K562 (cell line): Measurements from ENCODE around the gene HPS1. TPM values are rescaled to one million over a fixed set of nuclear protein-coding genes. Genes with fewer than 3 reads are reported as not detected.

Experiments used
- ATAC-seq: fragments of 200-7000 bp; cut with Tn5 transposase; 3 replicates; pipeline ENCODE4 v1.9.1; 2020; ENCODE audit warnings: moderate library complexity
- BruUV-seq: library from RNA; stranded (reverse); fragments of 400-500 nt; replicated peaks from 2 replicates; lab custom pipeline; 2021; lab: Mats Ljungman, UMichigan
- CTCF ChIA-PET: fragments of 300-600 bp; formaldehyde crosslinking; extraction: SDS; loops from one replicate; lab custom pipeline; 2021; ENCODE audit warnings: low intra/inter-chr PET ratio; lab: Yijun Ruan, JAX
- POLR2A ChIA-PET: fragments of 300-600, 350-650 bp; sonication (Branson Sonifier 250); formaldehyde crosslinking; extraction: SDS; loops from one replicate; lab custom pipeline; 2021; ENCODE audit warnings: antibody characterized with exemption, inconsistent platforms; lab: Yijun Ruan, JAX
- DNase-seq, 4 experiments: peaks; one replicate each; pipeline versions ENCODE4 v3.0.0 to v3.0.0-alpha.2; 2011 to 2018; ENCODE audit warnings: low spot score in 3 of 4, mixed read lengths in 3 of 4; ENCODE audit errors: extremely low read depth in 1 of 4
- FAIRE-seq: peaks from 2 replicates; lab custom pipeline; 2011; peaks lifted over from hg19 to GRCh38; lab: Jason Lieb, UNC
- H2AFZ ChIP-seq: 2 replicates; pipeline ENCODE4 v1.6.0; 2011; ENCODE audit warnings: low read depth, low read length, control low read depth, inconsistent platforms
- H3K27ac ChIP-seq: fragments of 200-600 bp; 3 replicates; pipeline ENCODE4 v1.8.0; 2011; ENCODE audit warnings: low read depth, mild to moderate bottlenecking, control low read depth, inconsistent platforms, low read length, moderate library complexity, mixed read lengths; ENCODE audit errors: extremely low read depth
- H3K27me3 ChIP-seq, 2 experiments: fragments of 300-600 bp in 1 of 2; 2 replicates in 1 of 2; 3 replicates in 1 of 2; pipeline versions ENCODE4 v1.6.0 to v1.8.0; 2011; ENCODE audit warnings: inconsistent platforms in 2 of 2, low read length in 2 of 2, mild to moderate bottlenecking in 1 of 2, mixed read lengths in 1 of 2, moderate library complexity in 1 of 2; ENCODE audit not compliant: control insufficient read depth in 2 of 2, insufficient read depth in 2 of 2
- H3K36me3 ChIP-seq: fragments of 300-600 bp; 3 replicates; pipeline ENCODE4 v1.8.0; 2011; ENCODE audit warnings: mild to moderate bottlenecking, low read length, inconsistent platforms; ENCODE audit not compliant: control insufficient read depth, insufficient read depth
- H3K4me1 ChIP-seq, 2 experiments: fragments of 200-600 bp in 1 of 2; replicated peaks in 1 of 2; 2 replicates in 1 of 2; 3 replicates in 1 of 2; pipeline versions ENCODE4 v1.5.1 to v1.8.0; 2011; ENCODE audit warnings: inconsistent platforms in 2 of 2, low read length in 2 of 2, mild to moderate bottlenecking in 1 of 2, mixed read lengths in 1 of 2, moderate library complexity in 1 of 2; ENCODE audit not compliant: control insufficient read depth in 2 of 2, insufficient read depth in 2 of 2
- H3K4me2 ChIP-seq: 2 replicates; pipeline ENCODE4 v1.6.1; 2011; ENCODE audit warnings: low read length, control low read depth, inconsistent platforms, mixed read lengths; ENCODE audit not compliant: insufficient read depth
- H3K4me3 ChIP-seq: fragments of 200-600 bp; sonication (generic), shearing (Covaris generic); 2 replicates; pipeline ENCODE4 v1.5.1; 2016; ENCODE audit warnings: control low read depth, inconsistent platforms
- H3K79me2 ChIP-seq: fragments of 200-600 bp; 3 replicates; pipeline ENCODE4 v1.8.0; 2011; ENCODE audit warnings: low read length, inconsistent platforms; ENCODE audit not compliant: control insufficient read depth, insufficient read depth
- H3K9ac ChIP-seq, 2 experiments: 2 replicates each; pipeline versions ENCODE4 v1.6.0 to v1.6.1; 2011; ENCODE audit warnings: low read depth in 2 of 2, low read length in 2 of 2, control low read depth in 1 of 2, inconsistent platforms in 1 of 2, mild to moderate bottlenecking in 1 of 2, mixed read lengths in 1 of 2; ENCODE audit not compliant: insufficient read depth in 1 of 2
- H3K9me1 ChIP-seq: one replicate; pipeline ENCODE4 v1.6.0; 2011; ENCODE audit warnings: inconsistent platforms, mild to moderate bottlenecking, low read length, moderate library complexity; ENCODE audit not compliant: control insufficient read depth, insufficient read depth
- H3K9me3 ChIP-seq: replicated peaks from 2 replicates; pipeline ENCODE4 v1.5.1; 2011; ENCODE audit warnings: low read depth, low read length, inconsistent platforms; ENCODE audit not compliant: control insufficient read depth, insufficient read depth
- H4K20me1 ChIP-seq: replicated peaks from 2 replicates; pipeline ENCODE4 v1.6.1; 2011; ENCODE audit warnings: low read length, inconsistent platforms, mixed read lengths; ENCODE audit not compliant: control insufficient read depth, insufficient read depth
- BHLHE40 ChIP-seq: IDR thresholded peaks from 2 replicates; pipeline ENCODE4 v1.6.1; 2011; ENCODE audit warnings: low read length, improper control_type of control experiment
- DDX20 ChIP-seq: fragments of 450-650 bp; IDR thresholded peaks from 2 replicates; pipeline ENCODE4 v1.6.1; 2016; ENCODE audit warnings: missing genetic modification characterization, low read depth, mild to moderate bottlenecking, missing compliant biosample characterization, moderate library complexity
- EGR1 ChIP-seq: fragments of 450-650 bp; conservative IDR thresholded peaks from 2 replicates; pipeline ENCODE4 v1.6.1; 2017; ENCODE audit warnings: mild to moderate bottlenecking
- FIP1L1 ChIP-seq: fragments of 200-400 bp; formaldehyde crosslinking; IDR thresholded peaks from 2 replicates; pipeline ENCODE4 v1.6.1; 2018; ENCODE audit warnings: mild to moderate bottlenecking, low read depth, low read length; ENCODE audit not compliant: poor library complexity, severe bottlenecking
- HMBOX1 ChIP-seq: sonication (generic); IDR thresholded peaks from 2 replicates; pipeline ENCODE4 v1.6.1; 2016
- NCOR1 ChIP-seq: fragments of 450-650 bp; IDR thresholded peaks from 2 replicates; pipeline ENCODE4 v1.6.1; 2016; ENCODE audit warnings: mild to moderate bottlenecking, moderate library complexity
- NRF1 ChIP-seq, 2 experiments: fragments of 450-650 bp; IDR thresholded peaks in 1 of 2; conservative IDR thresholded peaks in 1 of 2; 2 replicates each; pipeline ENCODE4 v1.6.1; 2014; ENCODE audit warnings: mild to moderate bottlenecking in 2 of 2
- SMARCE1 ChIP-seq: fragments of 450-650 bp; IDR thresholded peaks from 2 replicates; pipeline ENCODE4 v1.7.1; 2016; ENCODE audit warnings: mild to moderate bottlenecking
- SNIP1 ChIP-seq: fragments of 450-650 bp; IDR thresholded peaks from 2 replicates; pipeline ENCODE4 v1.7.1; 2017; ENCODE audit warnings: low read depth, mild to moderate bottlenecking
- TAL1 ChIP-seq: fragments of 450-650 bp; IDR thresholded peaks from 2 replicates; pipeline ENCODE4 v1.6.1; 2016; ENCODE audit warnings: mild to moderate bottlenecking
- TRIM24 ChIP-seq, 2 experiments: fragments of 450-650 bp; IDR thresholded peaks; 2 replicates each; pipeline ENCODE4 v1.6.1; 2016
- WGBS: fragments of 100-300 bp; shearing (Covaris generic); methylation state at CpG from one replicate; pipeline ENCODE4 v1.1.6; 2016; ENCODE audit warnings: low coverage, mixed read lengths; ENCODE audit not compliant: insufficient coverage; ENCODE audit errors: missing lambda C conversion rate; 5-methylcytosine and 5-hydroxymethylcytosine counted together
- in situ Hi-C: fragments of 300-500 bp; cut with MboI; formaldehyde crosslinking; loops from 4 replicates; pipeline ENCODE4 v1.15.0; 2018; ENCODE audit warnings: inconsistent platforms, mixed read lengths
- intact Hi-C: fragments of 100-400 bp; cut with micrococcal nuclease; formaldehyde crosslinking; loops from 2 replicates; pipeline ENCODE4 v1.14.2; 2022
- polyA plus RNA-seq, 8 experiments: library from polyadenylated mRNA; depleted of rRNA in 4 of 8; stranded (reverse) in 5 of 8; unstranded in 3 of 8; fragments of >200 nt; fragmentation: Nextera tagmentation in 2 of 8; fragmentation: Illumina TruSeq in 1 of 8; extraction: Ambion mirVana in 2 of 8; extraction: Trizol in 1 of 8; gene quantifications; 2 replicates each; pipeline versions ENCODE4 v1.2.1 to v1.2.3, GENCODE V29; 2011 to 2014; ENCODE audit warnings: inconsistent platforms in 1 of 8, missing spikeins in 1 of 8
- total RNA-seq, 7 experiments: library from RNA; depleted of rRNA in 6 of 7; stranded (reverse); fragments of >200 nt in 6 of 7; fragmentation: Illumina TruSeq in 2 of 7; extraction: Trizol in 2 of 7; gene quantifications; 2 replicates each; pipeline versions ENCODE4 v1.2.1 to v1.2.3, GENCODE V29; 2011 to 2021; ENCODE audit warnings: low replicate concordance in 1 of 7

Gene HPS1
- total and polyA plus RNA-seq, 9 of the 15 experiments (the other 6 are each of a cell fraction or from before 2014, with no cell fraction given) = 18.1 to 43.6 (median 26.3) TPM

- TF ChIP-seq HMBOX1 (no peak), BHLHE40 (no peak), DDX20 (tag) (no peak), TRIM24 (IDR thresholded peaks at IDR 0.05) (peak; percentile 27 to 62; a peak in 3 of 4 replicates), NRF1 (conservative IDR thresholded peaks at IDR 0.05 in 1 of 2, IDR thresholded peaks at IDR 0.05 in 1 of 2) (peak in 1 of 2 experiments; percentile 43; a peak in 2 of 4 replicates), TAL1 (0 out of 2 replicates have a peak, but pooled peaks have one; percentile 3), SMARCE1 (0 out of 2 replicates have a peak, but pooled peaks have one; percentile 32), NCOR1 (peak; percentile 37), SNIP1 (no peak)
Measured at GRCh38 chr10:98466861-98467505, 20.2 kb upstream of the HPS1 start (continued).

- H2AFZ ChIP-seq = no peak overlapping the region
- H3K9ac ChIP-seq = no peak overlapping the region
- H3K79me2 ChIP-seq = no peaks in the 10 kb centered on the region
- no peak overlapping the region; the same call in 2 of the 3 replicates for H3K27ac ChIP-seq
- intact Hi-C loops (loop anchor here (1.0 to 10.0 kb wide), 4 partner anchors 41 to 781 kb away; no protein-coding TSS in a partner anchor), in situ Hi-C loops (loop anchor here (10.0 kb wide), 1 partner anchor 579 kb away; no protein-coding TSS in a partner anchor)
- TF ChIP-seq EGR1 (peak; percentile 73), FIP1L1 (no peak)
- H3K36me3 ChIP-seq = no peaks in the 10 kb centered on the region
- ChIA-PET CTCF (interaction anchor here (1.0 kb wide), 1 partner anchor 42 kb away, joined by 4 read pairs; no protein-coding TSS in a partner anchor), POLR2A (interaction anchor here (1.6 kb wide), 1 partner anchor 37 kb away, joined by 4 read pairs; no protein-coding TSS in a partner anchor)
- DNase-seq (peak in 2 of 4 experiments; percentile 13 to 29), FAIRE-seq (no peak), ATAC-seq (no peak)
- H4K20me1 ChIP-seq = no peaks in the 10 kb centered on the region
- no peaks in the 10 kb centered on the region for H3K9me1 ChIP-seq
- no peaks in the 10 kb centered on the region for H3K9me3 ChIP-seq
- H3K27me3 ChIP-seq = no peaks in the 10 kb centered on the region
- H3K4me1 ChIP-seq = peaks cover 40 to 55% of the 10 kb centered on the region in 2 experiments
- WGBS = 11% methylated on average over 3 of the region's 3 CpGs
- no peak overlapping the region for H3K4me2 ChIP-seq
- no peak overlapping the region for H3K4me3 ChIP-seq
- no TSS peak for BruUV-seq
Measured at GRCh38 chr10:98465866-98466265, 19.1 kb upstream of the HPS1 start.
